HEK293T (cell line): ENCODE data around the gene CEP164.

Experiments
- CTCF ChIA-PET: fragments of 350-600 bp; formaldehyde crosslinking; extraction: SDS; loops from one replicate; lab custom pipeline; 2021; ENCODE audit warnings: antibody characterized with exemption, inconsistent platforms; lab: Yijun Ruan, JAX
- POLR2A ChIA-PET: fragments of 350-600 bp; formaldehyde crosslinking; extraction: SDS; loops from one replicate; lab custom pipeline; 2020; ENCODE audit warnings: antibody characterized with exemption, inconsistent platforms; lab: Yijun Ruan, JAX
- DNase-seq: peaks from one replicate; pipeline ENCODE4 v3.0.0; 2012; ENCODE audit warnings: mixed read lengths; ENCODE audit errors: extremely low spot score
- ARNT ChIP-seq: fragments of 450-650 bp; IDR thresholded peaks from 2 replicates; pipeline ENCODE4 v1.6.1; 2017; ENCODE audit warnings: mild to moderate bottlenecking
- BHLHE40 ChIP-seq: fragments of 450-650 bp; IDR thresholded peaks from 2 replicates; pipeline ENCODE4 v1.6.1; 2016; ENCODE audit warnings: mild to moderate bottlenecking, moderate library complexity, borderline replicate concordance
- CTBP1 ChIP-seq: fragments of 450-650 bp; IDR thresholded peaks from 2 replicates; pipeline ENCODE4 v1.6.1; 2016; ENCODE audit warnings: borderline replicate concordance
- ELF4 ChIP-seq: fragments of 450-650 bp; IDR thresholded peaks from 2 replicates; pipeline ENCODE4 v1.6.1; 2017; ENCODE audit warnings: antibody characterized with exemption
- FOXA1 ChIP-seq: fragments of 450-650 bp; IDR thresholded peaks from 2 replicates; pipeline ENCODE4 v1.6.1; 2016; ENCODE audit warnings: mild to moderate bottlenecking
- FOXK2 ChIP-seq: fragments of 450-650 bp; IDR thresholded peaks from 2 replicates; pipeline ENCODE4 v1.6.1; 2016; ENCODE audit warnings: mild to moderate bottlenecking
- FOXM1 ChIP-seq: fragments of 450-650 bp; IDR thresholded peaks from 2 replicates; pipeline ENCODE4 v1.6.1; 2017; ENCODE audit warnings: mild to moderate bottlenecking, borderline replicate concordance
- HDGF ChIP-seq: fragments of 450-650 bp; IDR thresholded peaks from 2 replicates; pipeline ENCODE4 v1.6.1; 2017; ENCODE audit warnings: antibody characterized with exemption, borderline replicate concordance
- L3MBTL2 ChIP-seq: fragments of 450-650 bp; conservative IDR thresholded peaks from 2 replicates; pipeline ENCODE4 v1.6.1; 2016; ENCODE audit warnings: mild to moderate bottlenecking
- LEF1 ChIP-seq: fragments of 450-650 bp; IDR thresholded peaks from 2 replicates; pipeline ENCODE4 v1.6.1; 2017; ENCODE audit warnings: mild to moderate bottlenecking, borderline replicate concordance
- NFRKB ChIP-seq: fragments of 450-650 bp; IDR thresholded peaks from 2 replicates; pipeline ENCODE4 v1.6.1; 2016; ENCODE audit warnings: mild to moderate bottlenecking, moderate library complexity
- SP1 ChIP-seq: fragments of 450-650 bp; IDR thresholded peaks from 2 replicates; pipeline ENCODE4 v1.6.1; 2017
- SUZ12 ChIP-seq: fragments of 450-650 bp; IDR thresholded peaks from 2 replicates; pipeline ENCODE4 v1.6.1; 2016; ENCODE audit warnings: mild to moderate bottlenecking
- TARDBP ChIP-seq: fragments of 450-650 bp; IDR thresholded peaks from 2 replicates; pipeline ENCODE4 v1.6.1; 2016
- ZNF384 ChIP-seq: fragments of 450-650 bp; IDR thresholded peaks from 2 replicates; pipeline ENCODE4 v1.6.1; 2016
- TF ChIP-seq, protein P1 (sequence below): fragments of 450-650 bp; IDR thresholded peaks from 2 replicates; pipeline ENCODE4 v1.6.1; 2016

The CEP164 gene

DNA sequence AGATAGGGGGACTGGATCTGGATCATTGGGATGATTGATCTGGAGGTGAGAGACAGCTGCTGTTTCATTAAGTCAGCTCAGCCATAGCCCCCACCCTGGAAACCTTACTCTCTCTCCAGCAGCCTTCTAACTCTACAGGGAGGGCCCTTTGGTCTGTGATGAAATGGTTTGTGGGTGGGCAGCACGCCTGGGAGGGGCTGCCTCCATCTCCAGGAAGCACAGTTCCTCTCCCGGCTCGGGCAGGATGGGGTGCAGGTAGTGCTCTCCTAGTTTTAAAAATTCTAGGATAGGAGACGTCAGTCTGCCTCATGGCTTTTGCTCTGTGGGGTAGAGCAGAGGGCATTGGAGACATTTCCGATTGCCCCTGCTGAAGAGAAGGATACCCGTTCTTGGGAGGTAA is 89.7 kb downstream of the CEP164 start:
- TF ChIP-seq TARDBP (no peak), ARNT (no peak)
- DNase-seq, result no peak
- ChIA-PET POLR2A (no interaction called here), CTCF (interaction anchor here (2.9 kb wide), 1 partner anchor 9 kb away, joined by 9 read pairs; no protein-coding TSS in a partner anchor)

DNA sequence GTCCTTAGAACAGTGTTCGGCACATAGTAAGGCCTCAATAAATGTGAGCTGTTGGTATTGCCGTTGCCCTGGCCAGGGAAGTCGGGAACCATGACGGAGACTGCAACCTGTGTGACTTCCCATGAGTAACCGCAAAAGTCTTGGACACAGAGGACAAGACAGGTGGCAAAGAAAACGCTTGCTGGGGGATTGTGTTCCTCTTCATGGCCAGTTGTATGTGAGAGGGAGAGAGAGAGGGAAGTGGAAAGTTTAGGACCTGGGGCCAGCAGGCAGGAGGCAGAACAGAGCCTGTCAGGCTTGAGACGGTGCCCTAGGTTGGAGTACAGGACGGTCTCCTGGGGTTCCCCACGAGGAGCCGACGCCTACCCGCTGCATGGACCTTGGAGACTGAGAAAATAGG is 90.2 kb downstream of the CEP164 start:
- ChIA-PET CTCF (no interaction called here), POLR2A (no interaction called here)
- TF ChIP-seq, protein P1, sequence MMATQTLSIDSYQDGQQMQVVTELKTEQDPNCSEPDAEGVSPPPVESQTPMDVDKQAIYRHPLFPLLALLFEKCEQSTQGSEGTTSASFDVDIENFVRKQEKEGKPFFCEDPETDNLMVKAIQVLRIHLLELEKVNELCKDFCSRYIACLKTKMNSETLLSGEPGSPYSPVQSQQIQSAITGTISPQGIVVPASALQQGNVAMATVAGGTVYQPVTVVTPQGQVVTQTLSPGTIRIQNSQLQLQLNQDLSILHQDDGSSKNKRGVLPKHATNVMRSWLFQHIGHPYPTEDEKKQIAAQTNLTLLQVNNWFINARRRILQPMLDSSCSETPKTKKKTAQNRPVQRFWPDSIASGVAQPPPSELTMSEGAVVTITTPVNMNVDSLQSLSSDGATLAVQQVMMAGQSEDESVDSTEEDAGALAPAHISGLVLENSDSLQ, result no peak
- TF ChIP-seq FOXK2, result no peak
- TF ChIP-seq BHLHE40, result no peak
- no peak for TF ChIP-seq HDGF
- TF ChIP-seq SUZ12, result no peak
- no peak for TF ChIP-seq CTBP1
- no peak for TF ChIP-seq ELF4
- no peak for TF ChIP-seq FOXM1
- TF ChIP-seq ZNF384, result no peak
- no peak for TF ChIP-seq L3MBTL2
- no peak for TF ChIP-seq ARNT
- TF ChIP-seq NFRKB, result no peak
- no peak for TF ChIP-seq FOXA1
- TF ChIP-seq SP1, result no peak
- TF ChIP-seq LEF1, result no peak
- TF ChIP-seq TARDBP, result no peak
- DNase-seq, result no peak

DNA sequence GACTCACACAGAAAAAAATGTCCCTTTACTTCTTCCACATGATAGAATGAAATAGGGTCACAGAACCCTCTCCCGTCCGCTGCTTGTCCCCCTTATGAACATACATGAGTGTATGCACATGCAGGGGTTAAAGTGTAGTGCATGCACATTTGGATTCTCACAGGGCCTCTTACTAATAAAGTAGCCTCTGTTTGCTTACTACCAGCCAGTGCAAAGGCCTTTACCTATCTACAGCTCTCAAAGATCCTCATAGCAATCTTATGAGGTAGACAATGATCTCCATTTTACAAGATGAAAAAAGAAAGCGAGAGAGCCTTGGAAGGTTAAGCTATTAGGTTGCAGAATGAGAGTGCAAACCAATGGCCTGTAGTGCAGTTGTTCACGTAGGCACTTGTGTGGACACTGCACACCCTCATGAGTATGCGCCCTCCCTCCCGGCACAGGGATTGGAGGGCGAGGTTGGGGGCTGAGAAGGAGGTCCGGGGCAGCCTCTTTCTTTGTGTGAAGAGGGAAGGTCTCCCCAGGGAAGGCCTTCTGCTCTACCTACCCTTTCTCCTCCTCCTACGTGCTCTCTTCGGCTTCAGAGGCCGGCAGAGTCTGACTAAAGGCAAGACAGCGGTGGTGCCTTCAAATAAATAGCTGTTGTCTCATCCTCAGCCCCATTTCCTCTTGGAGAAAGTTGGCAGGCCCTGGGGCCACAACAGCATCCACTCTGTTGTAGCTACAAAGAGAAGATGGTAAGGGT is 91.3 kb downstream of the CEP164 start:
- no peak for DNase-seq
- TF ChIP-seq SUZ12 (no peak), ARNT (no peak), BHLHE40 (no peak), NFRKB (no peak), ELF4 (no peak), L3MBTL2 (no peak)
- ChIA-PET POLR2A (no interaction called here), CTCF (interaction anchor here (1.2 kb wide), 1 partner anchor 389 kb away, joined by 3 read pairs; no protein-coding TSS in a partner anchor)

DNA sequence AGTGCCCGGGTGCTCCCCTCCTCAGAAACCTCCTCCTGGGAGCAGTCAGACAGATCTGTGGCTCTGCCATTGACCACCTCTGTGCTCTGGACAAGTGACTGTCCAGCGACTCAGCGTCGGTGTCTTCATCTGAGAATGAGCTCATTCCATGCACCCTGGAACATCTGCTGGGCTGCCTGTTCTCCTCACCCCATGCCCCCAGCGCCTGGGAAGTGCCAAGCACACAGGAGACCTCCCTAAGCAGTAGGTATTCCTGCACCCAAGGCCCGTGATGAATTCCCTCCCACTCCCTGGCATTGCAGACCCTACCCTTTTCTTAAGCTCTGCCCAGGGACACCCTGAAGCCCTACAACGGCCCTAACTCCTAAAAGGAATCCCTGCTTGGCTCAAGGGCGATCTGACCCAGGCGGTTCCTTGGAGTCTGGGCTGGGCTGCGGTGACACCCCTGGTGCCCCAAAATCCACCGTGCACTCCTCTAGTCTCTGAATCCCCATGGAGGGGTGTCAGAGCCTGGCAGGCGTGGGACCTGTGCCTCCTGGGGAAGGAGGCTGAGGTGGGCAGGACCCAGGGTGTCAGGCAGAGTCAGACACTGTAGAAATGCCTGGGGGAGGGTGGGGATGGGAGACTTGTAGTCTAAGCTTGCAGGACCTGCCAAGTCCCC is 92.0 kb downstream of the CEP164 start:
- TF ChIP-seq BHLHE40 (no peak), FOXA1 (no peak), ELF4 (no peak), LEF1 (no peak), FOXK2 (no peak), L3MBTL2 (no peak), NFRKB (no peak), SUZ12 (no peak), CTBP1 (no peak), ARNT (no peak), HDGF (no peak), FOXM1 (no peak), SP1 (no peak), ZNF384 (no peak), TARDBP (no peak)
- TF ChIP-seq, protein P1, result no peak
- ChIA-PET CTCF (interaction anchor here (1.2 kb wide), 1 partner anchor 388 kb away, joined by 3 read pairs; no protein-coding TSS in a partner anchor), POLR2A (no interaction called here)
- DNase-seq, result no peak

DNA sequence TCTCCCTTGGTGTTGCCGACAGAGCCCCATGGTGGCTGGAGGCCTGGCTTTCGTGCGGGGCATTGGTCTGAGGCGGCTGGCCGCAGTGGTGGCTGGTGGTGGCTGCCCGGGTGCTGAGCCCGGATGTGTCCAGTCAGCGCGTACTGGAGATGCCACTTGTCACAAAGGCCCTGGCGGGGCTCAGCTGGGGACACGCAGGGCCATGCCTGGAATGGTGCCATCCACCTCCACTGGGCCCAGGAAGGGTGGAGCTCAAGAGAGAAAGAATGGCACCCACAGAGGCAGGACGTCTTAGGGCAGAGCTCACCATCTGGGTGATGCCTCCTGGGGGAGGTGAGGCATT is 92.5 kb downstream of the CEP164 start:
- TF ChIP-seq FOXK2 (no peak), ARNT (no peak), FOXA1 (no peak), NFRKB (no peak)
- POLR2A ChIA-PET, result no interaction called here
- CTCF ChIA-PET, result no interaction called here
- no peak for DNase-seq

DNA sequence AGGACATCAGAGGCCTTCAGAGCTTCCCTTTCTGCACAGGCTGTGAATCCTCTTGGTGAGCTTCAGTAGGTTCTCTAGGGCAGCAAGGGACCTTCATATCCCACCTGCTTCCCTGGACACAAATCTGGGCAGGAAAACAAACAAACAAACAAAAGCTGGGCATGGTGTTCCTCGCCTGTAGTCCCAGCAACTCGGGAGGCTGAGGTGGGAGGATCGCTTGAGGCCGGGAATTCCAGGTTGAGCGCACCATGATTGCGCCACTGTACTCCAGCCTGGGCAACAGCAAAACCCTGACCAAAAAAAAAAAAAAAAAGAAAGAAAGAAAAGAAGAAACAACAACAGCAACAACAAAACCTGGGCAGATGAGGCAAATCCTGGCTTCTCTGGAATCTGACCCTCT is 92.9 kb downstream of the CEP164 start:
- POLR2A ChIA-PET, result no interaction called here
- no peak for DNase-seq
- no peak for TF ChIP-seq FOXA1
- TF ChIP-seq NFRKB, result no peak
- no peak for TF ChIP-seq FOXM1
- CTCF ChIA-PET, result no interaction called here

DNA sequence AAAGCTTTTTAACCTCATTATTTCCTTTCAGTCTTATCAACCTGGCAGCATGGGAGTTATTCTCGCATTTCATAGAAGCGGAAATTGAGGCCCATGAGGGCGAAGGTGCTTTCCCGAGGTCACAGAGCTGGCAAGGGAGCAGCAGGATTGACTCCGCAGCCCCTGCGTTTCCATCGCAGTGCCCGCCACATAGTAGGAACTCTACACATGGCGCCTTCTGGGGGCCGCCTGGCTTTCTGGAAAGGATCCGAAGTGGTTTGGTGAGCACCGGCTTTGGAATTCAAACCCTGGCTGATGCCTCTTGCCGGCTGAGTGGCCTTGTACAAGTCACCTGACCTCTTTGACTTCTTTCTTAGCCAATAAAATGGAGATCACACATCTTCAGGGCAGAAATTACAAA is 93.4 kb downstream of the CEP164 start:
- DNase-seq, result no peak
- ChIA-PET CTCF (no interaction called here), POLR2A (no interaction called here)
- TF ChIP-seq HDGF, result no peak
- no peak for TF ChIP-seq FOXM1
- TF ChIP-seq CTBP1, result no peak
- TF ChIP-seq BHLHE40, result no peak
- no peak for TF ChIP-seq FOXA1
- TF ChIP-seq SUZ12, result no peak
- TF ChIP-seq FOXK2, result no peak
- TF ChIP-seq SP1, result no peak
- TF ChIP-seq ARNT, result no peak
- TF ChIP-seq ZNF384, result no peak
- no peak for TF ChIP-seq LEF1
- no peak for TF ChIP-seq ELF4
- no peak for TF ChIP-seq TARDBP
- no peak for TF ChIP-seq L3MBTL2
